Measurements from ENCODE around the gene CACNA1G.

Gene CACNA1G

DNA sequence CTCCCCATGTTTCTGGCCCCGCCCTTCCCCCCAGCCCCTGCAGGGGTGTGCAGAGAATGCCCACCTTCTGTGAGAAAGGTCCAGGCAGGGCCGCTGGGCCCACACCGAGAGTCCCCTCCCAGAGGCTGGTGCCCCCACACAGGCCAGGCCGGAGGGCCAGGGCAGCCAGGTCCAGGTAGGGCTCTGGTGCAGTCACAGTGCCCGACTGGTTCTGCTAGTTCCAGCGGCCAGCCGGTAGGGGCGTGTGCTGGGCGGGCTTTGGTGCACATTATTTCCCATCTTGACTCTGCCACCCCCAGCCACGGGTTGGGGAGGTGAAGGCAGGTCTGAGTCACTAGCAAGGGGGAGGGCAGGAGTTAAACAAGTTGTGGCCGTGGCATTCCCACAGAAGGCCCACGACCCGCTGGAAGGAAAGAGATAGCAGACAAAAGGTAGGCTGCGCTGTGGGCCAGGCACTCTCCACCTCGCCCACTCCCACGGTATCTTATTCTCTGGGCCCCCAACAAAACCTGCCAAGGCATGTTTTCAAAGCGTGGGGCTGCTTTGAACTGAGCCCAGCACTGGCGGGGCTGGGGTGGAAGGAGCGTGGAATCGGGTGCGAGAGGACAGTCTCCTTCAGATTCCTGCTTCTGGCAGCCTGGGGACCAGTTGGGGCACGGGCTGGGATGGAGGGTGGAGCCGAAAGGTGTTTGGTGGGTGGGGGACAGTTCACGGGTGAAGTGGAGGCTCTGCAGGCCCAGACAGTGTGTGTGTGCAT is 26.1 kb upstream of the CACNA1G start:
- in situ Hi-C loops (cut with HindIII; ENCODE audit: low pct_ligation_motif_present, low sequenced_read_pairs) = no loop called here
- H3K4me3 ChIP-seq (ENCODE audit: low read depth, low read length) = no peak overlapping the region

DNA sequence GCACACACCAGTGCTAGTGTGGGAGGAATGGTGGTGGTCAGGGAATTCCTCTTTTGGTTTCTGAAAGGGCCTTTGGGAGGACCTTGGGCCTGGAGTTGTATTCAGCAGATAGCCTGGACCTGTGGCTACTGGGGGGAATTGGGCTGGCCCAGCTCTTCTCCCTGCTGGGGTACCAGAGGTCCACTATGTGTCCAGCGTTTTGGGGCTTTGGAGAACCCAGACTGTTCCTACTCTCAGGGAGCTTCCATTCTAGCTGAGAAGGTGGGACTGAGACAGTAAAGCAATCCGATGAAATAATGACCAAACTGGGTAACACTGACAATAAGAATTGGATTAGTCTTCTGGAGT is 25.6 kb upstream of the CACNA1G start:
- Histone ChIP-seq H3K27me3 (replicated peaks) (peaks cover 20% of the 10 kb centered on the region), H3K4me3 (ENCODE audit: low read depth, low read length) (no peak overlapping the region), H3K36me3 (replicated peaks) (no peaks in the 10 kb centered on the region), H3K27ac (no peak overlapping the region)
- in situ Hi-C loops (cut with HindIII; ENCODE audit: low pct_ligation_motif_present, low sequenced_read_pairs) = no loop called here
- DNase-seq = no peak
- TF ChIP-seq, protein P1, sequence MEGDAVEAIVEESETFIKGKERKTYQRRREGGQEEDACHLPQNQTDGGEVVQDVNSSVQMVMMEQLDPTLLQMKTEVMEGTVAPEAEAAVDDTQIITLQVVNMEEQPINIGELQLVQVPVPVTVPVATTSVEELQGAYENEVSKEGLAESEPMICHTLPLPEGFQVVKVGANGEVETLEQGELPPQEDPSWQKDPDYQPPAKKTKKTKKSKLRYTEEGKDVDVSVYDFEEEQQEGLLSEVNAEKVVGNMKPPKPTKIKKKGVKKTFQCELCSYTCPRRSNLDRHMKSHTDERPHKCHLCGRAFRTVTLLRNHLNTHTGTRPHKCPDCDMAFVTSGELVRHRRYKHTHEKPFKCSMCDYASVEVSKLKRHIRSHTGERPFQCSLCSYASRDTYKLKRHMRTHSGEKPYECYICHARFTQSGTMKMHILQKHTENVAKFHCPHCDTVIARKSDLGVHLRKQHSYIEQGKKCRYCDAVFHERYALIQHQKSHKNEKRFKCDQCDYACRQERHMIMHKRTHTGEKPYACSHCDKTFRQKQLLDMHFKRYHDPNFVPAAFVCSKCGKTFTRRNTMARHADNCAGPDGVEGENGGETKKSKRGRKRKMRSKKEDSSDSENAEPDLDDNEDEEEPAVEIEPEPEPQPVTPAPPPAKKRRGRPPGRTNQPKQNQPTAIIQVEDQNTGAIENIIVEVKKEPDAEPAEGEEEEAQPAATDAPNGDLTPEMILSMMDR (IDR thresholded peaks at IDR 0.05; ENCODE audit: low read depth, low read length, missing control alignments) = no peak

More for the DNA sequence above, 26.1 kb upstream of the CACNA1G start:
- H3K27ac ChIP-seq = no peak overlapping the region
- no peaks in the 10 kb centered on the region for H3K36me3 ChIP-seq (replicated peaks)
- TF ChIP-seq, protein P1 (IDR thresholded peaks at IDR 0.05; ENCODE audit: low read depth, low read length, missing control alignments) = peak; percentile 60
- no peak for DNase-seq
- peaks cover 20% of the 10 kb centered on the region for H3K27me3 ChIP-seq (replicated peaks)

DNA sequence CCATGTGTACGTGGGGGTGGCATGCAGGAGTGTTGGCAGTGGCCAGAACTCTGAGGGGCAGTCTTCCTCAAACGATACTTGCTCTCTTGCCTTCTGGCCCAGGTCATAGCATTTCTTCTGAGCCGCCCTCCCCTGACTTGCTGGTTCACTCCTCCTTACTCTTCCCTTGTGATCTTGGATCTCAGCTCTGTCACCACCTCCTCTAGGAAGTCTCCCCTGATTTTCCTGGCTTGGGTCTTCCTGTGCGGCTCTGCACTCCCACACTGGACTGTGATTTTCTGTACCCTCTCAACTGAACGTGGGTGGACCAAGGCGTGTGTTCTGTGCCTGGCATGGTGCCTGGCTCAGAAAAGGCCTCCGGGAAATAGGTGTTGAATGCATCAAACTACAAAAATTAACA is 25.1 kb upstream of the CACNA1G start:
- Histone ChIP-seq H3K27ac (no peak overlapping the region), H3K36me3 (replicated peaks) (no peaks in the 10 kb centered on the region), H3K27me3 (replicated peaks) (peaks cover 20% of the 10 kb centered on the region), H3K4me3 (ENCODE audit: low read depth, low read length) (no peak overlapping the region)
- DNase-seq = no peak
- TF ChIP-seq, protein P1 (IDR thresholded peaks at IDR 0.05; ENCODE audit: low read depth, low read length, missing control alignments) = no peak
- in situ Hi-C loops (cut with HindIII; ENCODE audit: low pct_ligation_motif_present, low sequenced_read_pairs) = no loop called here

DNA sequence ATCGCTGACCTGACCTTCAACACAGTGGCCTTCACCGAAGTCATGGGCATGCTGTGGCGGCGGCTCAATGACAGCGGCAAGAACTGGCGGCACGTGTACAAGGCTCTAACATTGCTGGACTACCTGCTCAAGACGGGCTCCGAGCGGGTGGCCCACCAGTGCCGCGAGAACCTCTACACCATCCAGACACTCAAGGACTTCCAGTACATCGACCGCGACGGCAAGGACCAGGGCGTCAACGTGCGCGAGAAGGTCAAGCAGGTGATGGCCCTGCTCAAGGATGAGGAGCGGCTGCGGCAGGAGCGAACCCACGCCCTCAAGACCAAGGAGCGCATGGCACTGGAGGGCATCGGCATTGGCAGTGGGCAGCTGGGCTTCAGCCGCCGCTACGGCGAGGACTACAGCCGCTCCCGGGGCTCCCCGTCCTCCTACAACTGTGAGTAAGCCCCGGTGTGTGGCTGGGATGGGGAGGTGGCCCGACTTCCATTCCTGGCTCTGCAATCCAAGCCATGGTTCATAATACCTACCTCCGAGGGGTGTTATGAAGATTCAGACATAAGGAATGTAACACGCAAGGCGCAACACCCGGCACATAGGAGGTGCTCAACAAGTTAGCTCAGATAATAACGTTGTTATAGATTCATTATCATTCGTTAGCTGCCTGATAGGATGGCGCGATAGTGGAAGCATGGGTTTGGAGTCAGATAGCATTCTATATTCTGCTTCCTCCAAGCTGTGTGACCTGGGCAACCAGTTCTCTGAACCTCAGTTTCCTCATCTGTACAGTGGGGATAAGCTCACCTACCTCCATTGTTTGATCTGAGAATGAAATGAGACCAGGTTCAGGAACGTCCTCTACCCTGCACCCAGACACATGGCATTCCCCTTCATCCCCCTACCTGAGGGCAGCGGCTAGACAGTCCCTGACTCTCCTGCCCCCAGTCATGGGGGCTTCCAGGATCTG is 23.6 kb upstream of the CACNA1G start:
- Histone ChIP-seq H3K27ac (no peak overlapping the region), H3K4me3 (ENCODE audit: low read depth, low read length) (no peak overlapping the region), H3K36me3 (replicated peaks) (no peaks in the 10 kb centered on the region), H3K27me3 (replicated peaks) (peaks cover 17% of the 10 kb centered on the region)
- no peak for DNase-seq
- in situ Hi-C loops (cut with HindIII; ENCODE audit: low pct_ligation_motif_present, low sequenced_read_pairs) = no loop called here
- TF ChIP-seq, protein P1 (IDR thresholded peaks at IDR 0.05; ENCODE audit: low read depth, low read length, missing control alignments) = no peak

DNA sequence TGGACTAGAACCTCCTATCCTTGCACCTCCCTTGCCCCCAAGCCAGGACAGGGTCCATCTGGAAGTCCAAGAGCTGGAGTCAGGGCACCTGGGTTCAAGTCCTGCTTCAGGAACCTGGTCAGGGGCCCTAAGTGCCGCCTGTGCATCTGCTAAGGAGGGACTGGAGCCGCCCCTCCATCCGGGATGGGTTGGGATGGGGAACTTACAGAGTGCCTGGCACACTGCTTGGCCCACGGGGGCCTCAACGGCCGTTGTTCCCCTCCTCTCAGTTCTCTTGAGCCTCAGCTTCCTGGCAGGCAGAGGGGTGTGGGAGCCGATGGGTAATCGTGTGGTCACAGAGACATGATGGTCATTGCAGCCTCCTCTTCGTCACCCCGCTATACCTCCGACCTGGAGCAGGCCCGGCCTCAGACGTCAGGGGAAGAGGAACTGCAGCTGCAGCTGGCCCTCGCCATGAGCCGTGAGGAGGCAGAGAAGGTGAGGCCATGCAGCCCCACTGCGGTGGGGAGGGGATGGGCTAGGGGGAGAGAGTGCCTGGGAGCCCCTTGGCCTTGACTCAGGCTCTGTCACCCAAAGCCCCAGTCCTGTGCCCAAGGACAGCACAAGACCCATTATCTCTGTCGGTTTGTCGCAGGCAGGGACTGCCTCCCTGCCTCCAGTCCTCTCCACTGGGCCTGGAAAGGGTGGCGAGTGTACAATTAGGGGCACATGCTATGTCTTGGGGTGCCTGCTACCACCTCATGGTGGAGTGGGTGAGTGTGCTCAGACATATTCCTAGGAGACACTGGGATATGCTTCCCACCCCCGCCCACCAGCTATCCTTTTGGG is 22.6 kb upstream of the CACNA1G start:
- TF ChIP-seq, protein P1 (IDR thresholded peaks at IDR 0.05; ENCODE audit: low read depth, low read length, missing control alignments) = no peak
- in situ Hi-C loops (cut with HindIII; ENCODE audit: low pct_ligation_motif_present, low sequenced_read_pairs) = no loop called here
- DNase-seq = no peak
- Histone ChIP-seq H3K27ac (no peak overlapping the region), H3K27me3 (replicated peaks) (peaks cover 7% of the 10 kb centered on the region), H3K4me3 (ENCODE audit: low read depth, low read length) (no peak overlapping the region), H3K36me3 (replicated peaks) (no peaks in the 10 kb centered on the region)

Data from brain microvascular endothelial cell (primary cell).